HCT116 (cell line): Measurements from ENCODE around the gene DLG2. TPM values are rescaled to one million over a fixed set of nuclear protein-coding genes. Genes with fewer than 3 reads are reported as not detected.
A peak's percentile ranks its signal among the peaks of the same experiment; 100 is the strongest.

ENCODE experiments used
- ATAC-seq: fragments of 200-7000 bp; cut with Tn5 transposase; 2 replicates; pipeline ENCODE4 v1.9.1; 2020; ENCODE audit warnings: mild to moderate bottlenecking, moderate library complexity
- BruUV-seq: library from RNA; stranded (reverse); fragments of 400-500 nt; replicated peaks from 2 replicates; lab custom pipeline; 2021; lab: Mats Ljungman, UMichigan
- CTCF ChIA-PET: fragments of 300-600 bp; sonication (Branson Sonifier 250); formaldehyde crosslinking; loops from one replicate; lab custom pipeline; 2021; ENCODE audit warnings: antibody characterized with exemption; lab: Charles Lee
- POLR2A ChIA-PET: fragments of 300-600, 350-600 bp; sonication (Branson Sonifier 250); formaldehyde crosslinking; loops from one replicate; lab custom pipeline; 2021; ENCODE audit warnings: antibody characterized with exemption; lab: Charles Lee
- RAD21 ChIA-PET, 2 experiments: fragments of 300-600 bp; sonication (Branson Sonifier 250); formaldehyde crosslinking; loops; one replicate each; lab custom pipeline; 2023; ENCODE audit warnings: low total read pairs in 2 of 2; ENCODE audit not compliant: uncharacterized antibody in 2 of 2, unreplicated experiment in 2 of 2, low non-redundant PET in 1 of 2; lab: Charles Lee
- DNase-seq: peaks from one replicate; pipeline ENCODE4 v3.0.0-alpha.2; 2010; ENCODE audit warnings: low read depth, low spot score
- H2AFZ ChIP-seq: fragments of 200-600 bp; shearing (Covaris generic), sonication (generic); 2 replicates; pipeline ENCODE4 v1.6.1; 2017; ENCODE audit warnings: low read depth, mixed run types, mixed read lengths, antibody characterized with exemption, low read length; ENCODE audit not compliant: poor library complexity, severe bottlenecking
- H3K27ac ChIP-seq: 2 replicates; pipeline ENCODE4 v1.5.1; 2012; ENCODE audit warnings: low read depth, low read length
- H3K27me3 ChIP-seq: fragments of 200-600 bp; sonication (generic); 2 replicates; pipeline ENCODE4 v1.6.1; 2016; ENCODE audit warnings: mixed run types, low read length, mixed read lengths; ENCODE audit not compliant: insufficient read depth
- H3K36me3 ChIP-seq, 2 experiments: fragments of 200-500 bp in 1 of 2; fragments of 200-600 bp in 1 of 2; sonication (Bioruptor generic) in 1 of 2; sonication (generic) in 1 of 2; 2 replicates each; pipeline versions ENCODE4 v1.5.1 to v1.6.1; 2014 to 2016; ENCODE audit warnings: low read length in 2 of 2, inconsistent platforms in 1 of 2, mixed read lengths in 1 of 2, mixed run types in 1 of 2; ENCODE audit not compliant: insufficient read depth in 2 of 2, control insufficient read depth in 1 of 2
- H3K4me1 ChIP-seq, 2 experiments: fragments of 200-600 bp in 1 of 2; sonication (generic) in 1 of 2; 2 replicates each; pipeline versions ENCODE4 v1.5.1 to v1.6.1; 2012 to 2017; ENCODE audit warnings: low read length in 2 of 2, inconsistent platforms in 1 of 2, mild to moderate bottlenecking in 1 of 2, mixed read lengths in 1 of 2, mixed run types in 1 of 2, moderate library complexity in 1 of 2; ENCODE audit not compliant: insufficient read depth in 2 of 2, control insufficient read depth in 1 of 2
- H3K4me2 ChIP-seq: fragments of 200-600 bp; sonication (generic); 2 replicates; pipeline ENCODE4 v1.6.1; 2017; ENCODE audit warnings: mixed run types, low read length, mixed read lengths
- H3K4me3 ChIP-seq, 2 experiments: fragments of 200-600 bp in 1 of 2; sonication (generic) in 1 of 2; replicated peaks in 1 of 2; 2 replicates each; pipeline ENCODE4 v1.5.1; 2011 to 2016; ENCODE audit warnings: low read length in 2 of 2, control low read depth in 1 of 2, low read depth in 1 of 2, mild to moderate bottlenecking in 1 of 2, mixed read lengths in 1 of 2, mixed run types in 1 of 2
- H3K79me2 ChIP-seq: fragments of 200-600 bp; sonication (generic); 2 replicates; pipeline ENCODE4 v1.6.1; 2017; ENCODE audit warnings: mild to moderate bottlenecking, mixed run types, low read length, moderate library complexity, mixed read lengths; ENCODE audit not compliant: insufficient read depth
- H3K9ac ChIP-seq: fragments of 200-600 bp; sonication (generic); 2 replicates; pipeline ENCODE4 v1.6.1; 2016; ENCODE audit warnings: low read length, mixed read lengths
- H3K9me2 ChIP-seq: fragments of 200-600 bp; sonication (generic), shearing (Covaris generic); 2 replicates; pipeline ENCODE4 v1.6.1; 2017; ENCODE audit warnings: mixed run types, mild to moderate bottlenecking, moderate library complexity; ENCODE audit not compliant: insufficient read depth
- H3K9me3 ChIP-seq, 2 experiments: fragments of 200-500 bp in 1 of 2; fragments of 200-600 bp in 1 of 2; sonication (Bioruptor generic) in 1 of 2; sonication (generic) in 1 of 2; 2 replicates each; pipeline ENCODE4 v1.6.1; 2014 to 2017; ENCODE audit warnings: low read length in 2 of 2, mixed read lengths in 2 of 2, inconsistent platforms in 1 of 2, low read depth in 1 of 2, mild to moderate bottlenecking in 1 of 2, mixed run types in 1 of 2, moderate library complexity in 1 of 2; ENCODE audit not compliant: control insufficient read depth in 1 of 2, insufficient read depth in 1 of 2
- H4K20me1 ChIP-seq: fragments of 200-600 bp; sonication (generic), shearing (Covaris generic); 2 replicates; pipeline ENCODE4 v1.6.1; 2017; ENCODE audit warnings: mixed run types, mild to moderate bottlenecking, moderate library complexity; ENCODE audit not compliant: insufficient read depth
- CEBPB ChIP-seq: IDR thresholded peaks from 2 replicates; pipeline ENCODE4 v1.6.1; 2012; ENCODE audit warnings: low read depth
- ELF1 ChIP-seq: IDR thresholded peaks from 2 replicates; pipeline ENCODE4 v1.6.1; 2012; ENCODE audit warnings: low read depth, borderline replicate concordance
- EZH2 ChIP-seq: fragments of 200-600 bp; sonication (generic); IDR thresholded peaks from 2 replicates; pipeline ENCODE4 v1.6.1; 2017; ENCODE audit warnings: antibody characterized with exemption, mixed run types
- POLR2AphosphoS5 ChIP-seq: IDR thresholded peaks from 2 replicates; pipeline ENCODE4 v1.6.1; 2011; ENCODE audit warnings: mild to moderate bottlenecking, low read depth, low read length, moderate library complexity
- RAD21 ChIP-seq: IDR thresholded peaks from 2 replicates; pipeline ENCODE4 v1.6.1; 2012; ENCODE audit warnings: low read depth, mild to moderate bottlenecking
- SIN3A ChIP-seq: IDR thresholded peaks from 2 replicates; pipeline ENCODE4 v1.6.1; 2012; ENCODE audit warnings: low read depth
- SP1 ChIP-seq: IDR thresholded peaks from 2 replicates; pipeline ENCODE4 v1.6.1; 2012; ENCODE audit warnings: low read depth
- TCF7L2 ChIP-seq: IDR thresholded peaks from 2 replicates; pipeline ENCODE4 v1.7.0; 2011; ENCODE audit warnings: borderline replicate concordance, inconsistent platforms; ENCODE audit not compliant: insufficient read depth, insufficient read length; ENCODE audit errors: extremely low read depth
- ZFX ChIP-seq: fragments of 450-650 bp; IDR thresholded peaks from 2 replicates; pipeline ENCODE4 v1.6.1; 2017
- intact Hi-C: fragments of 100-400 bp; cut with micrococcal nuclease; formaldehyde crosslinking; loops from 2 replicates; pipeline ENCODE4 v1.10.0; 2022
- total RNA-seq: library from RNA; stranded (reverse); gene quantifications from one replicate; pipeline ENCODE4 v1.2.1, GENCODE V29; 2021; ENCODE audit not compliant: unreplicated experiment
- TF ChIP-seq, protein P1 (sequence below), 3 experiments: fragments of 200-600 bp in 1 of 3; sonication (generic) in 1 of 3; IDR thresholded peaks in 2 of 3; conservative IDR thresholded peaks in 1 of 3; 2 replicates each; pipeline ENCODE4 v1.5.1; 2012 to 2017; ENCODE audit warnings: low read depth in 2 of 3, low read length in 2 of 3, antibody characterized with exemption in 1 of 3, borderline replicate concordance in 1 of 3, control low read depth in 1 of 3, mild to moderate bottlenecking in 1 of 3, mixed read lengths in 1 of 3, mixed run types in 1 of 3, moderate library complexity in 1 of 3; ENCODE audit not compliant: insufficient read depth in 1 of 3
- TF ChIP-seq, protein P2 (sequence below): IDR thresholded peaks from 2 replicates; pipeline ENCODE4 v1.6.1; 2012; ENCODE audit warnings: low read depth

The DLG2 gene
- total RNA-seq, 1 experiment from 2014 or later, result 2.4 TPM

DNA sequence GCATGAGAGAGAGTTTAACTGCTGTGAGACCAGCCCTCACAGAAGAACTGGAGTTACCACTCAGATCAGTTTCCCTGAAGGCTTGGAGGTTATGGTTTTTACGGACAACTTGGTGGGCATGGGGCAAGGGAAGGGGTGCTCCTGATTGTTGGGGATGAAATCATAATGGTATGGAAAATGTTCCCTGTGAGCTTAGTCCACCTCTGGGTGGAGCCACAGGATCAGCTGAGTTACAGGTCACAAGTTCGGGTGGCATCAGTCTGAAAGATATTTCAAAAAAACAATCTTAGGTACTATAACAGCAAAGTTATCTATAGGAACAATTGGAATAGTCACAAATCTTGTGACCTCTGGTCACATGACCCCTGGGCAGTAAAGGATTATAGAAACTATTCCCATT lies 162.9 kb downstream of the DLG2 start:
- Histone ChIP-seq H3K27ac (no peak overlapping the region), H3K4me1 (no peaks in the 10 kb centered on the region), H3K9ac (no peak overlapping the region), H3K36me3 (no peaks in the 10 kb centered on the region), H3K9me2 (no peaks in the 10 kb centered on the region), H4K20me1 (no peaks in the 10 kb centered on the region)
- ChIA-PET RAD21 (no interaction called here), POLR2A (no interaction called here)
- peak; percentile 50; the same call in 1 of the 2 replicates for ATAC-seq
- no peak for DNase-seq
- intact Hi-C loops, result no loop called here
- BruUV-seq, result no TSS peak
- TF ChIP-seq EZH2 (no peak), RAD21 (peak; percentile 40)
- TF ChIP-seq, protein P1, sequence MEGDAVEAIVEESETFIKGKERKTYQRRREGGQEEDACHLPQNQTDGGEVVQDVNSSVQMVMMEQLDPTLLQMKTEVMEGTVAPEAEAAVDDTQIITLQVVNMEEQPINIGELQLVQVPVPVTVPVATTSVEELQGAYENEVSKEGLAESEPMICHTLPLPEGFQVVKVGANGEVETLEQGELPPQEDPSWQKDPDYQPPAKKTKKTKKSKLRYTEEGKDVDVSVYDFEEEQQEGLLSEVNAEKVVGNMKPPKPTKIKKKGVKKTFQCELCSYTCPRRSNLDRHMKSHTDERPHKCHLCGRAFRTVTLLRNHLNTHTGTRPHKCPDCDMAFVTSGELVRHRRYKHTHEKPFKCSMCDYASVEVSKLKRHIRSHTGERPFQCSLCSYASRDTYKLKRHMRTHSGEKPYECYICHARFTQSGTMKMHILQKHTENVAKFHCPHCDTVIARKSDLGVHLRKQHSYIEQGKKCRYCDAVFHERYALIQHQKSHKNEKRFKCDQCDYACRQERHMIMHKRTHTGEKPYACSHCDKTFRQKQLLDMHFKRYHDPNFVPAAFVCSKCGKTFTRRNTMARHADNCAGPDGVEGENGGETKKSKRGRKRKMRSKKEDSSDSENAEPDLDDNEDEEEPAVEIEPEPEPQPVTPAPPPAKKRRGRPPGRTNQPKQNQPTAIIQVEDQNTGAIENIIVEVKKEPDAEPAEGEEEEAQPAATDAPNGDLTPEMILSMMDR (IDR thresholded peaks at IDR 0.05 in 2 of 3, conservative IDR thresholded peaks at IDR 0.05 in 1 of 3; ENCODE audit: borderline replicate concordance in 1 of 3, insufficient read depth in 1 of 3, low read depth in 2 of 3, low read length in 2 of 3), result peak in 2 of 3 experiments; percentile 14 to 18; a peak in 1 of 6 replicates
- TF ChIP-seq, all 23 proteins: peak for 2
- H3K9me3 ChIP-seq, result no peaks in the 10 kb centered on the region
- H2AFZ ChIP-seq, result no peak overlapping the region
- no peaks in the 10 kb centered on the region for H3K79me2 ChIP-seq
- CTCF ChIA-PET, result interaction anchor here (1.3 kb wide), 1 partner anchor 126 kb away, joined by 7 read pairs; no protein-coding TSS in a partner anchor
- peaks cover 12% of the 10 kb centered on the region; the same call in 1 of the 2 replicates for H3K27me3 ChIP-seq
- no peak overlapping the region for H3K4me3 ChIP-seq
- H3K4me2 ChIP-seq, result no peak overlapping the region

DNA sequence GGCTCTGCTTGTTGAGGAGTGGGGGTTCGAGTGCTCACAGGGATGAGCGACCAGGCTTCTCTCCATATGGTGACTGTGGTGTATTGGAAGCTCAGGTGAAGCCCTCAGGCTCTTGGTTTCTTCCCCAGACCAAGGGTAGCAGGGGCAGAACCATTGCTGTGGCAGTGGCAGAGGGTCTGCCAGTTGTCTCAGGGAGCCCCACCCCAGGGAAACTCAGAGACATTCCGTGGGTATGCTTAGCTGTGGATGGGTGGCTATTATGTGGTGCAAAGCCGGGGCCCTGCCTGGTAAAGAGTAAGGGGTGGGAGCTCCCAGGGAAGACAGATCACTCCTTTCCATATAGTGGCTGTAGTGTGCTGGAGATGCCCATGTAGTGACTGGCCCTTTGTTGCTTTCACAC lies 167.8 kb downstream of the DLG2 start:
- no peaks in the 10 kb centered on the region for H3K36me3 ChIP-seq
- no peaks in the 10 kb centered on the region for H3K4me1 ChIP-seq
- no peak overlapping the region for H3K27ac ChIP-seq
- no peak overlapping the region for H3K4me3 ChIP-seq
- POLR2A ChIA-PET, result no interaction called here
- no peak overlapping the region for H3K9ac ChIP-seq
- no peaks in the 10 kb centered on the region for H4K20me1 ChIP-seq
- no TSS peak for BruUV-seq
- intact Hi-C loops, result no loop called here
- no peaks in the 10 kb centered on the region for H3K79me2 ChIP-seq
- H3K4me2 ChIP-seq, result no peak overlapping the region
- no peaks in the 10 kb centered on the region for H3K9me2 ChIP-seq
- H3K9me3 ChIP-seq, result no peaks in the 10 kb centered on the region
- RAD21 ChIA-PET, result no interaction called here
- CTCF ChIA-PET, result no interaction called here
- no peak overlapping the region for H2AFZ ChIP-seq
- ATAC-seq (no peak), DNase-seq (no peak)
- peaks cover 17% of the 10 kb centered on the region for H3K27me3 ChIP-seq
- no peak for TF ChIP-seq POLR2AphosphoS5
- TF ChIP-seq CEBPB, result no peak
- TF ChIP-seq SP1, result no peak
- TF ChIP-seq, protein P1 (IDR thresholded peaks at IDR 0.05 in 2 of 3, conservative IDR thresholded peaks at IDR 0.05 in 1 of 3; ENCODE audit: borderline replicate concordance in 1 of 3, insufficient read depth in 1 of 3, low read depth in 2 of 3, low read length in 2 of 3), result no peak
- TF ChIP-seq SIN3A, result no peak
- no peak for TF ChIP-seq ELF1
- TF ChIP-seq TCF7L2, result no peak
- TF ChIP-seq RAD21, result no peak
- TF ChIP-seq ZFX, result no peak
- TF ChIP-seq, protein P2, sequence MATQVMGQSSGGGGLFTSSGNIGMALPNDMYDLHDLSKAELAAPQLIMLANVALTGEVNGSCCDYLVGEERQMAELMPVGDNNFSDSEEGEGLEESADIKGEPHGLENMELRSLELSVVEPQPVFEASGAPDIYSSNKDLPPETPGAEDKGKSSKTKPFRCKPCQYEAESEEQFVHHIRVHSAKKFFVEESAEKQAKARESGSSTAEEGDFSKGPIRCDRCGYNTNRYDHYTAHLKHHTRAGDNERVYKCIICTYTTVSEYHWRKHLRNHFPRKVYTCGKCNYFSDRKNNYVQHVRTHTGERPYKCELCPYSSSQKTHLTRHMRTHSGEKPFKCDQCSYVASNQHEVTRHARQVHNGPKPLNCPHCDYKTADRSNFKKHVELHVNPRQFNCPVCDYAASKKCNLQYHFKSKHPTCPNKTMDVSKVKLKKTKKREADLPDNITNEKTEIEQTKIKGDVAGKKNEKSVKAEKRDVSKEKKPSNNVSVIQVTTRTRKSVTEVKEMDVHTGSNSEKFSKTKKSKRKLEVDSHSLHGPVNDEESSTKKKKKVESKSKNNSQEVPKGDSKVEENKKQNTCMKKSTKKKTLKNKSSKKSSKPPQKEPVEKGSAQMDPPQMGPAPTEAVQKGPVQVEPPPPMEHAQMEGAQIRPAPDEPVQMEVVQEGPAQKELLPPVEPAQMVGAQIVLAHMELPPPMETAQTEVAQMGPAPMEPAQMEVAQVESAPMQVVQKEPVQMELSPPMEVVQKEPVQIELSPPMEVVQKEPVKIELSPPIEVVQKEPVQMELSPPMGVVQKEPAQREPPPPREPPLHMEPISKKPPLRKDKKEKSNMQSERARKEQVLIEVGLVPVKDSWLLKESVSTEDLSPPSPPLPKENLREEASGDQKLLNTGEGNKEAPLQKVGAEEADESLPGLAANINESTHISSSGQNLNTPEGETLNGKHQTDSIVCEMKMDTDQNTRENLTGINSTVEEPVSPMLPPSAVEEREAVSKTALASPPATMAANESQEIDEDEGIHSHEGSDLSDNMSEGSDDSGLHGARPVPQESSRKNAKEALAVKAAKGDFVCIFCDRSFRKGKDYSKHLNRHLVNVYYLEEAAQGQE, result no peak
